ENCODE data around the gene LGALS13. TPM values are rescaled to one million over a fixed set of nuclear protein-coding genes. Genes with fewer than 3 reads are reported as not detected.

The LGALS13 gene
- not detected in 2 replicates for total RNA-seq

DNA sequence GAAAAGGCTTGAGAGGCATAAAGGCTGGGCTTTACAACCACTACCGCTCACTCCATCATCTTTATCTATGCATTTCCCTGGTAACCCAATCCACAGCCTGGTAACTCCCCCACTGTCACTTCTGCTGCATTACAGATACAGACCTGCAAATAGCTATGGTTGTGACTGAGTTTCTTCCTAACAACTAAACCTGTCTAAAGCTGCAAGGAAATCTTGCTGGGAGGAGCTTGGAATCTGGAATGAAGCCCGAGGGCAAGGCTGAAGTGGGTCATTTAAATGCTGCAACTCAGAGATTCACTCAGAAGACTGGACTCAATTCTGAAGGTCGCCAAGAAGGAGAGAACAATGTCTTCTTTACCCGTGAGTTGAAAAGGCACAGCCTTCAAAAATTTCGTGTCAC, at the start of gene LGALS13:
LGALS13 (plus strand) TSS at position 301 of the 400 bp plus-strand sequence; CDS start at position 346, 45 bp downstream.

DNA sequence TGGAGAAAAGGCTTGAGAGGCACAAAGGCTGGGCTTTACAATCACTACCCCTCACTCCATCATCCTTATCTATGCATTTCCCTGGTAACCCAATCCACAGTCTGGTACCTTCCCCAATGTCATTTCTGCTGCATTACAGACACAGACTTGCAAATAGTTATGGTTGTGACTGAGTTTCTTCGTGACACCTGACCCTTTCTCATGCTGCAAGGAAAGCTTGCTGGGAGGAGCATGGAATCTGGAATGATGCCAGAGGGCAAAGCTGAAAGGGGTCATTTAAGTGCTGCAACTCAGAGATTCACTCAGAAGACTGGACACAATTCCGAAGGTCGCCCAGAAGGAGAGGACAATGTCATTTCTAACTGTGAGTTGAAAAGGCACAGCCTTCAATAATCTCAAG, 53.3 kb downstream of the LGALS13 start, which contains the start of gene LGALS16:
LGALS16 (plus strand) TSS at position 301 of the 400 bp plus-strand sequence; CDS start at position 350, 49 bp downstream.

Small RNA genes lying within 50 kb of the gene (small RNA-seq; reads per million reads assigned to genes)
- gene AC005176.2: not detected
- gene RPS29P24: not detected
- gene RPS29P25: not detected
- gene RPS29P26: not detected
- not detected for gene RPS29P30

Other genes starting within 250 kb of the LGALS13 start
- 30.4 and 38.5 TPM in 2 replicates for gene PAF1, start 211.4 kb upstream of the LGALS13 start, total RNA-seq
- 25.6 and 28.4 TPM in 2 replicates for gene MED29, start 211.1 kb upstream of the LGALS13 start, total RNA-seq
- gene ZFP36, start 195.7 kb upstream of the LGALS13 start, total RNA-seq: 14.2 and 24.2 TPM in 2 replicates
- 8.8 and 11.6 TPM in 2 replicates for gene PLEKHG2, start 189.9 kb upstream of the LGALS13 start, total RNA-seq
- gene RPS16, start 166.6 kb upstream of the LGALS13 start, total RNA-seq: 92.2 and 134 TPM in 2 replicates
- 74.3 and 98.4 TPM in 2 replicates for gene SUPT5H, start 156.9 kb upstream of the LGALS13 start, total RNA-seq
- 39.0 and 39.7 TPM in 2 replicates for gene TIMM50, start 121.7 kb upstream of the LGALS13 start, total RNA-seq
- gene DLL3, start 103.6 kb upstream of the LGALS13 start, total RNA-seq: 0.11 and 0.13 TPM in 2 replicates
- not detected in 2 replicates for gene SELENOV, start 87.4 kb upstream of the LGALS13 start, total RNA-seq
- 2.8 and 3.3 TPM in 2 replicates for gene EID2B, start 69.7 kb upstream of the LGALS13 start, total RNA-seq
- 8.5 and 9.8 TPM in 2 replicates for gene EID2, start 62.4 kb upstream of the LGALS13 start, total RNA-seq
- gene LGALS16, start 53.4 kb downstream of the LGALS13 start, total RNA-seq: not detected in 2 replicates
- not detected in 2 replicates for gene LGALS14, start 102.0 kb downstream of the LGALS13 start, total RNA-seq
- not detected in 2 replicates for gene CLC, start 135.5 kb downstream of the LGALS13 start, total RNA-seq
- not detected in 2 replicates for gene LEUTX, start 176.3 kb downstream of the LGALS13 start, total RNA-seq
- 9.5 and 13.5 TPM in 2 replicates for gene DYRK1B, start 231.6 kb downstream of the LGALS13 start, total RNA-seq
- 93.7 and 120 TPM in 2 replicates for gene FBL, start 243.9 kb downstream of the LGALS13 start, total RNA-seq